ENCODE data around the gene CARD8. TPM values are rescaled to one million over a fixed set of nuclear protein-coding genes. Genes with fewer than 3 reads are reported as not detected.
A peak's percentile ranks its signal among the peaks of the same experiment; 100 is the strongest.
"Not testable (repeated sequence)": the region's sequence is repeated elsewhere in the genome, so short reads cannot be mapped to it uniquely, and the experiment has no call there.

CARD8 gene
- total RNA-seq, 1 experiment from 2014 or later: 23.0 TPM

- TF ChIP-seq AFF4 (CRISPR knock-in tag; IDR thresholded peaks at IDR 0.05; ENCODE audit: borderline replicate concordance): no peak
- no peak for TF ChIP-seq E2F5 (CRISPR knock-in tag; IDR thresholded peaks at IDR 0.05)
- TF ChIP-seq, protein P1, sequence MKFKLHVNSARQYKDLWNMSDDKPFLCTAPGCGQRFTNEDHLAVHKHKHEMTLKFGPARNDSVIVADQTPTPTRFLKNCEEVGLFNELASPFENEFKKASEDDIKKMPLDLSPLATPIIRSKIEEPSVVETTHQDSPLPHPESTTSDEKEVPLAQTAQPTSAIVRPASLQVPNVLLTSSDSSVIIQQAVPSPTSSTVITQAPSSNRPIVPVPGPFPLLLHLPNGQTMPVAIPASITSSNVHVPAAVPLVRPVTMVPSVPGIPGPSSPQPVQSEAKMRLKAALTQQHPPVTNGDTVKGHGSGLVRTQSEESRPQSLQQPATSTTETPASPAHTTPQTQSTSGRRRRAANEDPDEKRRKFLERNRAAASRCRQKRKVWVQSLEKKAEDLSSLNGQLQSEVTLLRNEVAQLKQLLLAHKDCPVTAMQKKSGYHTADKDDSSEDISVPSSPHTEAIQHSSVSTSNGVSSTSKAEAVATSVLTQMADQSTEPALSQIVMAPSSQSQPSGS (CRISPR knock-in tag; IDR thresholded peaks at IDR 0.05; ENCODE audit: borderline replicate concordance, low read depth): no peak
- TF ChIP-seq, protein P2, sequence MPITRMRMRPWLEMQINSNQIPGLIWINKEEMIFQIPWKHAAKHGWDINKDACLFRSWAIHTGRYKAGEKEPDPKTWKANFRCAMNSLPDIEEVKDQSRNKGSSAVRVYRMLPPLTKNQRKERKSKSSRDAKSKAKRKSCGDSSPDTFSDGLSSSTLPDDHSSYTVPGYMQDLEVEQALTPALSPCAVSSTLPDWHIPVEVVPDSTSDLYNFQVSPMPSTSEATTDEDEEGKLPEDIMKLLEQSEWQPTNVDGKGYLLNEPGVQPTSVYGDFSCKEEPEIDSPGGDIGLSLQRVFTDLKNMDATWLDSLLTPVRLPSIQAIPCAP (CRISPR knock-in tag; IDR thresholded peaks at IDR 0.05): no peak
- no peak for TF ChIP-seq PRDM15 (CRISPR knock-in tag; IDR thresholded peaks at IDR 0.05)
- no peak for TF ChIP-seq OVOL2 (CRISPR knock-in tag; IDR thresholded peaks at IDR 0.05; ENCODE audit: borderline replicate concordance)
- TF ChIP-seq GTF2I (CRISPR knock-in tag; conservative IDR thresholded peaks at IDR 0.05): no peak
- TF ChIP-seq, protein P3, sequence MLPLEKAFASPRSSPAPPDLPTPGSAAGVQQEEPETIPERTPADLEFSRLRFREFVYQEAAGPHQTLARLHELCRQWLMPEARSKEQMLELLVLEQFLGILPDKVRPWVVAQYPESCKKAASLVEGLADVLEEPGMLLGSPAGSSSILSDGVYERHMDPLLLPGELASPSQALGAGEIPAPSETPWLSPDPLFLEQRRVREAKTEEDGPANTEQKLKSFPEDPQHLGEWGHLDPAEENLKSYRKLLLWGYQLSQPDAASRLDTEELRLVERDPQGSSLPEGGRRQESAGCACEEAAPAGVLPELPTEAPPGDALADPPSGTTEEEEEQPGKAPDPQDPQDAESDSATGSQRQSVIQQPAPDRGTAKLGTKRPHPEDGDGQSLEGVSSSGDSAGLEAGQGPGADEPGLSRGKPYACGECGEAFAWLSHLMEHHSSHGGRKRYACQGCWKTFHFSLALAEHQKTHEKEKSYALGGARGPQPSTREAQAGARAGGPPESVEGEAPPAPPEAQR (CRISPR knock-in tag; IDR thresholded peaks at IDR 0.05): no peak
These were observed 9.6 kb downstream of the CARD8 start (continued) for GRCh38 chr19:48246101-48246500.

DNA sequence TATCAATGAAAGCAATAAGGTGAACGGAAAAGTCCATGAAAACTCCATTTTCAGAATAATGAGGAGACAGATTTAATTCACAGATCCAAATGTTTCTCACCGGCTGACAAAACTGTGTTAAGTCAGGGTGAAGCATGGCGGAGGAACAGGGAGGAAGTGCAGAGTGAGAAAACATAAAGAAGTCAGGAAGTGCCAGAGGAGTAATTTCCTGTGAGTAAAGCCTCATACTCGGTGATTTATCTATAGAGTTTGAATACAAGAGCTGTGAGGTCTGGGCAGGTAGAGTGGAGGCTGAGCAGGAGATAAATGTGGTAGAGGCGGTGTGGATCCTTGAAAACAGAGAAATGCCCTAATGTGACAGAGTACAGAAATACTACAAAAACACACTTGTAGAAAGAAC, 11.4 kb downstream of the CARD8 start:
- Mint-ChIP-seq H3K36me3 (peaks cover 37% of the 10 kb centered on the region), H3K27ac (peak overlapping the region; percentile 75), H3K4me1 (peaks cover 8% of the 10 kb centered on the region), H3K4me3 (no peak overlapping the region), H3K27me3 (ENCODE audit: low read depth) (no peaks in the 10 kb centered on the region), H3K9me3 (no peaks in the 10 kb centered on the region)
- DNase-seq (ENCODE audit: low spot score) (no peak), ATAC-seq (no peak)
- TF ChIP-seq ESRRA (CRISPR knock-in tag; IDR thresholded peaks at IDR 0.05; ENCODE audit: borderline replicate concordance) (no peak), PRRX2 (CRISPR knock-in tag; IDR thresholded peaks at IDR 0.05) (no peak), JUN (CRISPR knock-in tag; IDR thresholded peaks at IDR 0.05) (no peak), ZNF512 (CRISPR knock-in tag; IDR thresholded peaks at IDR 0.05; ENCODE audit: borderline replicate concordance) (no peak)
- ChIA-PET CTCF (interaction anchor here (1.5 kb wide), 1 partner anchor 16 kb away, joined by 5 read pairs; no protein-coding TSS in a partner anchor), POLR2A (no interaction called here)

- H3K27ac Mint-ChIP-seq; DNase-seq (ENCODE audit: low spot score); H3K4me3 Mint-ChIP-seq; ATAC-seq; H3K4me1 Mint-ChIP-seq; CTCF ChIA-PET; H3K27me3 Mint-ChIP-seq (ENCODE audit: low read depth); H3K9me3 Mint-ChIP-seq; POLR2A ChIA-PET: not testable (repeated sequence)
- peaks cover 25% of the 10 kb centered on the region for H3K36me3 Mint-ChIP-seq
These were observed 13.9 kb downstream of the CARD8 start for GRCh38 chr19:48241771-48242170.
